ENCODE data around the gene NAMPT.

Gene NAMPT

DNA sequence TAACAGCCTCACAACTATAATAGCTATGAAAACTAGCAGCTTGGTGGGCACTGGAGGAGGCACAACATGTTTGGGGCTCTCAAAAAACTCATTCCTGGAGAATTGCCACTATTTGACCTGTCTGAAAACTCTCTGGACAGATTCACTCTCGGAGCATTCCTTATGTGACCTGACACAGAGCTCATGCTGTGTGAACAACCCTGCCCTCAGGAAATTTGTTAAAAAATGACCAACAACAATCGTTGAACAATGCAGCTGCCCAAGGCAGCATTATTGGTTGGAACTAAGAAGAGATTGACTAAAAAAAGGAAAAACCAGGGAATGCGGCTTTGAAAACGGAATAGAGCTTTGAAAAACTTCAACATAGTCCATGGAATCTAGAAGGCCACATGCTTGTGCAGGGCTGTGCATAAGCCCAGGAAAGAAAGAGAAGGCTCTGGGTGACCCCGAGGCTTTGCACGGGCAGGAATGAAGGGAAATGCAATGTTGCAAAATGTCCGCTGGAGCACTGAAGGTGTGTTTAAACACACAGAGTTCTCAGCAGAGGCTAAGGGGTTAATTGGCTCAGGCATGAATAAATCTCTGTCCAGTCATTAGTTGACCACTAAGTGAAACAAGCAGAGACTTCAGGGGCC lies 52.8 kb downstream of the NAMPT start:
- H3K4me3 ChIP-seq (ENCODE audit: low read depth, low read length), result no peak overlapping the region
- no peak for TF ChIP-seq CTCF (conservative IDR thresholded peaks at IDR 0.05; ENCODE audit: low read depth, low read length)
- DNase-seq (ENCODE audit: low read depth), result peak; percentile 66

- no peak for TF ChIP-seq CTCF (conservative IDR thresholded peaks at IDR 0.05; ENCODE audit: low read depth, low read length)
- no peak for DNase-seq (ENCODE audit: low read depth)
- no peak overlapping the region for H3K4me3 ChIP-seq (ENCODE audit: low read depth, low read length)
These were observed 58.9 kb downstream of the NAMPT start for GRCh38 chr7:106225856-106226255.

- DNase-seq (ENCODE audit: low read depth), result no peak
- H3K4me3 ChIP-seq (ENCODE audit: low read depth, low read length), result no peak overlapping the region
- no peak for TF ChIP-seq CTCF (conservative IDR thresholded peaks at IDR 0.05; ENCODE audit: low read depth, low read length)
These were observed 60.0 kb downstream of the NAMPT start for GRCh38 chr7:106224797-106225196.

DNA sequence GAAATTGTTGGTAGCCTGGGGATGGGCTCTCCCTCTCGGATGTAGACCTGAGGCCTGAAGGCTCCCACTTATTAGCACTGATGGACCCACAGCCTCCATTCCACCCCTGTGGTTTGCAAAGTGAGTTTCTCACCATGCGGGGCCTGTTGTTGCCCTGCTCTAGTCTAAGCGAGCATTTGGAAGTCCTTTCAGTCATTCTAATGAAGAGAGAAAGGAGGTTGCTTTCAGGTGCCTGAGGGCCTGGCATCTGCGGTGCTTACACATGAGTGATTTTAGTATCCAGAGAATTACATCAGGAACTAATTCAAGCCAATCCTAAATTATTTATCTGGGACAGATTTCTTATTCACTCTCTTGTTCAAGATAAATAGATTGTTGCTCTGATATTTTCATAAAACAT lies 61.6 kb downstream of the NAMPT start:
- no peak overlapping the region for H3K4me3 ChIP-seq (ENCODE audit: low read depth, low read length)
- no peak for TF ChIP-seq CTCF (conservative IDR thresholded peaks at IDR 0.05; ENCODE audit: low read depth, low read length)
- DNase-seq (ENCODE audit: low read depth), result no peak

DNA sequence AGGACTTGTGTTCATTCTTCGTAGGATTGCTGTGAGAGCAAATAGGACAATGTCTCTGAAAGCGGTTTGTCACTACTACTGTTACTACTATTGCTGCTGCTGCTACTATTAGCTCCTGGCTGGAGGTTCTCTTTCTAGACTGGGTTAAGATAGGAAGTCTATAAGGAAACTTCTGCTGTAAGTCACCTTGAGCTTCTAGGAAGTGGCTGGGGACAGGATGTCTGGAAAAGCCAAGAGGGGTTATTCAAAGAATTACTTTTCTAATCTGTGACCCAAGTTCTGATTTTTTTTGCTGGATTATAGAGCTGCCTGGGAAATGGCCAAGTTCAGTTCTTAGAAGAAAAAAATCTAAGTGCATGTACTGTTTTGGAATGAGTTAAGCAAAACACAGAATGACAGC lies 62.2 kb downstream of the NAMPT start:
- TF ChIP-seq CTCF (conservative IDR thresholded peaks at IDR 0.05; ENCODE audit: low read depth, low read length), result no peak
- H3K4me3 ChIP-seq (ENCODE audit: low read depth, low read length), result no peak overlapping the region
- no peak for DNase-seq (ENCODE audit: low read depth)

- DNase-seq (ENCODE audit: low read depth), result no peak
- no peak overlapping the region for H3K4me3 ChIP-seq (ENCODE audit: low read depth, low read length)
- TF ChIP-seq CTCF (conservative IDR thresholded peaks at IDR 0.05; ENCODE audit: low read depth, low read length), result no peak
These were observed 64.5 kb downstream of the NAMPT start for GRCh38 chr7:106220307-106220706.

- TF ChIP-seq CTCF (conservative IDR thresholded peaks at IDR 0.05; ENCODE audit: low read depth, low read length), result no peak
- H3K4me3 ChIP-seq (ENCODE audit: low read depth, low read length), result no peak overlapping the region
- DNase-seq (ENCODE audit: low read depth), result no peak
These were observed 65.6 kb downstream of the NAMPT start for GRCh38 chr7:106219170-106219569.
